H9 (cell line): Measurements from ENCODE around the gene TESK1. TPM values are rescaled to one million over a fixed set of nuclear protein-coding genes. Genes with fewer than 3 reads are reported as not detected.
"Not testable (repeated sequence)": the region's sequence is repeated elsewhere in the genome, so short reads cannot be mapped to it uniquely, and the experiment has no call there.

Source experiments
- DNase-seq: peaks from one replicate; pipeline ENCODE4 v3.0.0-alpha.2; 2017
- H2AFZ ChIP-seq: one replicate; pipeline ENCODE4 v1.6.1; 2013; ENCODE audit warnings: mild to moderate bottlenecking, low read length, control low read depth, moderate library complexity
- H2AK5ac ChIP-seq: 2 replicates; pipeline ENCODE4 v1.6.1; 2013; ENCODE audit warnings: low read length, control low read depth, mixed read lengths; ENCODE audit not compliant: insufficient read length
- H2BK120ac ChIP-seq: one replicate; pipeline ENCODE4 v1.6.1; 2013; ENCODE audit warnings: low read depth, mild to moderate bottlenecking, low read length, control low read depth, inconsistent platforms; ENCODE audit not compliant: poor library complexity, severe bottlenecking
- H2BK12ac ChIP-seq: 2 replicates; pipeline ENCODE4 v1.6.1; 2013; ENCODE audit warnings: low read length, control low read depth, mixed read lengths, low read depth; ENCODE audit not compliant: insufficient read length
- H2BK15ac ChIP-seq: 2 replicates; pipeline ENCODE4 v1.6.1; 2013; ENCODE audit warnings: low read depth, low read length, control low read depth
- H2BK20ac ChIP-seq: one replicate; pipeline ENCODE4 v1.6.1; 2013; ENCODE audit warnings: low read depth, mild to moderate bottlenecking, low read length, control low read depth, inconsistent platforms; ENCODE audit not compliant: poor library complexity, severe bottlenecking
- H2BK5ac ChIP-seq: 2 replicates; pipeline ENCODE4 v1.6.1; 2013; ENCODE audit warnings: low read length, control low read depth, mixed read lengths; ENCODE audit not compliant: insufficient read length
- H3K14ac ChIP-seq: 2 replicates; pipeline ENCODE4 v1.6.1; 2013; ENCODE audit warnings: low read length, control low read depth; ENCODE audit not compliant: insufficient read depth
- H3K18ac ChIP-seq: 2 replicates; pipeline ENCODE4 v1.6.1; 2013; ENCODE audit warnings: low read depth, mild to moderate bottlenecking, mixed read lengths, low read length, control low read depth; ENCODE audit not compliant: insufficient read length
- H3K23ac ChIP-seq: 2 replicates; pipeline ENCODE4 v1.6.1; 2013; ENCODE audit warnings: low read length, control low read depth, mixed read lengths, low read depth; ENCODE audit not compliant: insufficient read length
- H3K23me2 ChIP-seq: 2 replicates; pipeline ENCODE4 v1.6.1; 2013; ENCODE audit warnings: low read depth, mild to moderate bottlenecking, mixed read lengths, low read length, control low read depth; ENCODE audit not compliant: insufficient read length, poor library complexity, severe bottlenecking
- H3K27ac ChIP-seq: 2 replicates; pipeline ENCODE4 v1.5.1; 2013; ENCODE audit warnings: low read length, control low read depth, mixed read lengths, low read depth; ENCODE audit not compliant: insufficient read length
- H3K27me3 ChIP-seq: 2 replicates; pipeline ENCODE4 v1.6.1; 2013; ENCODE audit warnings: low read length, control low read depth, inconsistent platforms; ENCODE audit not compliant: insufficient read depth
- H3K4ac ChIP-seq: 2 replicates; pipeline ENCODE4 v1.6.1; 2013; ENCODE audit warnings: low read depth, mild to moderate bottlenecking, control low read depth, inconsistent platforms, low read length, moderate library complexity
- H3K4me1 ChIP-seq: 2 replicates; pipeline ENCODE4 v1.6.1; 2013; ENCODE audit warnings: low read length, control low read depth, inconsistent platforms; ENCODE audit not compliant: insufficient read depth
- H3K4me2 ChIP-seq: 2 replicates; pipeline ENCODE4 v1.6.1; 2013; ENCODE audit warnings: low read length, control low read depth, mixed read lengths; ENCODE audit not compliant: insufficient read length, insufficient read depth
- H3K56ac ChIP-seq: 2 replicates; pipeline ENCODE4 v1.6.1; 2013; ENCODE audit warnings: low read depth, mild to moderate bottlenecking, mixed read lengths, low read length, control low read depth; ENCODE audit not compliant: insufficient read length
- H3K79me1 ChIP-seq: 2 replicates; pipeline ENCODE4 v1.6.1; 2013; ENCODE audit warnings: low read depth, mild to moderate bottlenecking, moderate library complexity, low read length, control low read depth, inconsistent platforms; ENCODE audit not compliant: insufficient read depth, poor library complexity, severe bottlenecking
- H3K79me2 ChIP-seq: 2 replicates; pipeline ENCODE4 v1.6.1; 2013; ENCODE audit warnings: low read length, control low read depth, inconsistent platforms; ENCODE audit not compliant: insufficient read depth
- H3K9ac ChIP-seq: 2 replicates; pipeline ENCODE4 v1.6.1; 2013; ENCODE audit warnings: low read length, control low read depth, mixed read lengths; ENCODE audit not compliant: insufficient read length; ENCODE audit errors: extremely low read depth
- H3K9me3 ChIP-seq: one replicate; pipeline ENCODE4 v1.6.1; 2013; ENCODE audit warnings: low read depth, low read length, inconsistent platforms; ENCODE audit not compliant: control insufficient read depth
- H3T11ph ChIP-seq: one replicate; pipeline ENCODE4 v1.6.1; 2013; ENCODE audit warnings: mild to moderate bottlenecking, low read length, control low read depth, inconsistent platforms
- H4K20me1 ChIP-seq: one replicate; pipeline ENCODE4 v1.6.1; 2013; ENCODE audit not compliant: control insufficient read depth, insufficient read length, insufficient read depth
- H4K5ac ChIP-seq: 2 replicates; pipeline ENCODE4 v1.6.1; 2013; ENCODE audit warnings: low read depth, mild to moderate bottlenecking, mixed read lengths, low read length, control low read depth; ENCODE audit not compliant: insufficient read length
- H4K8ac ChIP-seq: replicated peaks from 2 replicates; pipeline ENCODE4 v1.6.1; 2013; ENCODE audit warnings: low read length, control low read depth, mixed read lengths, low read depth; ENCODE audit not compliant: insufficient read length
- H4K91ac ChIP-seq: 2 replicates; pipeline ENCODE4 v1.6.1; 2013; ENCODE audit warnings: low read depth, mild to moderate bottlenecking, moderate library complexity, mixed read lengths, low read length, control low read depth; ENCODE audit not compliant: insufficient read length
- H3K27ac Mint-ChIP-seq, 3 experiments: 2 replicates in 2 of 3; 3 replicates in 1 of 3; pipeline ENCODE4 v1.8.0; 2020 to 2021; ENCODE audit warnings: mixed read lengths in 3 of 3, mild to moderate bottlenecking in 1 of 3, moderate library complexity in 1 of 3
- H3K27me3 Mint-ChIP-seq: 2 replicates; pipeline ENCODE4 v1.8.0; 2021; ENCODE audit warnings: low read depth, mild to moderate bottlenecking, moderate library complexity, mixed read lengths
- H3K36me3 Mint-ChIP-seq, 3 experiments: 2 replicates in 2 of 3; 3 replicates in 1 of 3; pipeline ENCODE4 v1.8.0; 2020 to 2021; ENCODE audit warnings: low read depth in 3 of 3, mixed read lengths in 3 of 3; ENCODE audit not compliant: insufficient read depth in 1 of 3
- H3K4me1 Mint-ChIP-seq, 2 experiments: 2 replicates each; pipeline ENCODE4 v1.8.0; 2020; ENCODE audit warnings: mixed read lengths in 2 of 2
- H3K4me3 Mint-ChIP-seq, 2 experiments: 2 replicates in 1 of 2; 3 replicates in 1 of 2; pipeline ENCODE4 v1.8.0; 2020 to 2021; ENCODE audit warnings: mild to moderate bottlenecking in 2 of 2, mixed read lengths in 2 of 2, moderate library complexity in 1 of 2
- H3K9me3 Mint-ChIP-seq, 2 experiments: 2 replicates in 1 of 2; 3 replicates in 1 of 2; pipeline ENCODE4 v1.8.0; 2020; ENCODE audit warnings: mild to moderate bottlenecking in 2 of 2, mixed read lengths in 2 of 2, moderate library complexity in 1 of 2
- WGBS: extraction: QIAGEN DNeasy Blood & Tissue Kit; methylation state at CpG from one replicate; pipeline ENCODE4 v1.1.7; 2013; ENCODE audit warnings: missing lambda C conversion rate, low lambda C conversion rate, mixed read lengths; ENCODE audit not compliant: insufficient read length; ENCODE audit errors: extremely low coverage; 5-methylcytosine and 5-hydroxymethylcytosine counted together
- total RNA-seq: library from RNA; stranded (reverse); gene quantifications from 2 replicates; pipeline ENCODE4 v1.2.1, GENCODE V29; 2021
- TF ChIP-seq, protein P1 (sequence below): fragments of 200-600 bp; sonication (generic); conservative IDR thresholded peaks from 3 replicates; pipeline ENCODE4 v1.8.0; 2021; ENCODE audit warnings: antibody characterized with exemption, mild to moderate bottlenecking

The TESK1 gene
- total RNA-seq, 1 experiment from 2014 or later: 28.6 TPM

DNA sequence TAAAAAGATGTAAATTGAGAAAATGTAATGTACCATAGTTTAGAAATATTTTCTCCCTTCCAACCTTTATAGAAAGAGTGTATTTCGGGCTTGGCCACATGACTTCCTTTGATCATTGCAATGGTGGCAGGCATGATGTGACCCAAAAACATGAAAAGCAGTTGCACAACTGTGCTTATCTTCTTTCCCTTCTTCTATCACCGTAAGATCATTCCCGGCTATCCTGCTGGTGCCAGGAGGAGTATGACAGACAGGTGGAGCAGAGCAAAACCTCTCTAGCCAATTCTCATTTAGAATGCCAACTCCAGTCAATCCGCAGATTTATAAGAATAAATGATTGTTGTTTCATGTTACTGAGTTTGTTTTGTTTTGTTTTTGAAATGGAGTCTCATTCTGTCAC lies 10.6 kb upstream of the TESK1 start:
- H3K9me3 ChIP-seq: no peaks in the 10 kb centered on the region
- no peaks in the 10 kb centered on the region; the same call in 1 of the 2 replicates for H3K4me1 ChIP-seq
- H3K23me2 ChIP-seq: no peaks in the 10 kb centered on the region
- H3K14ac ChIP-seq: no peak overlapping the region
- H3K79me2 ChIP-seq: no peaks in the 10 kb centered on the region
- H3K27ac Mint-ChIP-seq: no peak overlapping the region
- no peak overlapping the region for H3K9ac ChIP-seq
- DNase-seq: no peak
- H3K4me1 Mint-ChIP-seq: peaks cover 4 to 5% of the 10 kb centered on the region in 2 experiments
- no CpG with 5 or more reads among the region's 4 CpGs for WGBS
- no peak overlapping the region for H4K91ac ChIP-seq
- no peak overlapping the region for H3K23ac ChIP-seq
- no peak overlapping the region for H2BK120ac ChIP-seq
- no peak overlapping the region for H2BK20ac ChIP-seq
- peaks cover 19 to 20% of the 10 kb centered on the region in 2 experiments for H3K9me3 Mint-ChIP-seq
- H2AFZ ChIP-seq: no peak overlapping the region
- H4K20me1 ChIP-seq: no peaks in the 10 kb centered on the region
- no peaks in the 10 kb centered on the region; the same call in none of the 2 replicates for H3K27me3 Mint-ChIP-seq
- no peak overlapping the region for H3K4me2 ChIP-seq
- no peak overlapping the region for H3K4ac ChIP-seq
- H3T11ph ChIP-seq: no peak overlapping the region
- H2AK5ac ChIP-seq: no peak overlapping the region
- H2BK5ac ChIP-seq: no peak overlapping the region
- no peak overlapping the region for H2BK12ac ChIP-seq
- no peak overlapping the region for H3K27ac ChIP-seq
- H3K18ac ChIP-seq: no peak overlapping the region
- no peaks in the 10 kb centered on the region for H3K79me1 ChIP-seq
- no peak overlapping the region for H3K56ac ChIP-seq
- no peaks in the 10 kb centered on the region for H3K27me3 ChIP-seq
- no peak overlapping the region for H2BK15ac ChIP-seq
- no peak overlapping the region for H4K5ac ChIP-seq
- H3K4me3 Mint-ChIP-seq: no peak overlapping the region
- TF ChIP-seq, protein P1, sequence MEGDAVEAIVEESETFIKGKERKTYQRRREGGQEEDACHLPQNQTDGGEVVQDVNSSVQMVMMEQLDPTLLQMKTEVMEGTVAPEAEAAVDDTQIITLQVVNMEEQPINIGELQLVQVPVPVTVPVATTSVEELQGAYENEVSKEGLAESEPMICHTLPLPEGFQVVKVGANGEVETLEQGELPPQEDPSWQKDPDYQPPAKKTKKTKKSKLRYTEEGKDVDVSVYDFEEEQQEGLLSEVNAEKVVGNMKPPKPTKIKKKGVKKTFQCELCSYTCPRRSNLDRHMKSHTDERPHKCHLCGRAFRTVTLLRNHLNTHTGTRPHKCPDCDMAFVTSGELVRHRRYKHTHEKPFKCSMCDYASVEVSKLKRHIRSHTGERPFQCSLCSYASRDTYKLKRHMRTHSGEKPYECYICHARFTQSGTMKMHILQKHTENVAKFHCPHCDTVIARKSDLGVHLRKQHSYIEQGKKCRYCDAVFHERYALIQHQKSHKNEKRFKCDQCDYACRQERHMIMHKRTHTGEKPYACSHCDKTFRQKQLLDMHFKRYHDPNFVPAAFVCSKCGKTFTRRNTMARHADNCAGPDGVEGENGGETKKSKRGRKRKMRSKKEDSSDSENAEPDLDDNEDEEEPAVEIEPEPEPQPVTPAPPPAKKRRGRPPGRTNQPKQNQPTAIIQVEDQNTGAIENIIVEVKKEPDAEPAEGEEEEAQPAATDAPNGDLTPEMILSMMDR: no peak
- H4K8ac ChIP-seq: no peak overlapping the region
- H3K36me3 Mint-ChIP-seq: peaks cover 7 to 12% (median 8%) of the 10 kb centered on the region in 3 experiments

- not testable (repeated sequence) for H3K9ac ChIP-seq, H3K79me2 ChIP-seq, H3K79me1 ChIP-seq, H3K9me3 ChIP-seq, H3K23ac ChIP-seq, H4K91ac ChIP-seq, H4K5ac ChIP-seq, H3K56ac ChIP-seq, H2BK15ac ChIP-seq, H2BK5ac ChIP-seq, H3T11ph ChIP-seq, H3K4me1 ChIP-seq, H3K4ac ChIP-seq, H3K4me2 ChIP-seq, H4K8ac ChIP-seq, H2BK20ac ChIP-seq, H2AFZ ChIP-seq, H3K27me3 ChIP-seq, H3K27me3 Mint-ChIP-seq, H2AK5ac ChIP-seq, H2BK120ac ChIP-seq, H3K14ac ChIP-seq, H4K20me1 ChIP-seq, H3K18ac ChIP-seq, H2BK12ac ChIP-seq, H3K23me2 ChIP-seq, DNase-seq, H3K27ac Mint-ChIP-seq, H3K27ac ChIP-seq, H3K4me3 Mint-ChIP-seq
- Mint-ChIP-seq H3K4me1 (peaks cover 8 to 11% of the 10 kb centered on the region in 2 experiments), H3K36me3 (peaks cover 7 to 12% (median 8%) of the 10 kb centered on the region in 3 experiments), H3K9me3 (peaks cover 17 to 20% of the 10 kb centered on the region in 2 experiments)
- WGBS: no CpG with 5 or more reads among the region's 2 CpGs
Measured at GRCh38 chr9:35596907-35597306, 8.2 kb upstream of the TESK1 start.
